Activated naive CD8-positive, alpha-beta T cell treated with anti-CD3 and anti-CD28 coated beads for 36 hours (primary cell): ENCODE measurements around the gene EYS. TPM values are rescaled to one million over a fixed set of nuclear protein-coding genes. Genes with fewer than 3 reads are reported as not detected.
"Not testable (repeated sequence)": the region's sequence is repeated elsewhere in the genome, so short reads cannot be mapped to it uniquely, and the experiment has no call there.

Experiments used
- DNase-seq: peaks from one replicate; pipeline ENCODE4 v3.0.0; 2021
- H3K27ac Mint-ChIP-seq: one replicate; pipeline ENCODE4 v1.8.0; 2022; ENCODE audit warnings: mild to moderate bottlenecking, moderate library complexity, mixed read lengths
- H3K27me3 Mint-ChIP-seq: one replicate; pipeline ENCODE4 v1.8.0; 2022; ENCODE audit warnings: mild to moderate bottlenecking, mixed read lengths
- H3K36me3 Mint-ChIP-seq: one replicate; pipeline ENCODE4 v1.8.0; 2021; ENCODE audit warnings: mild to moderate bottlenecking, mixed read lengths
- H3K4me1 Mint-ChIP-seq: one replicate; pipeline ENCODE4 v1.8.0; 2021; ENCODE audit warnings: mixed read lengths
- H3K4me3 Mint-ChIP-seq: one replicate; pipeline ENCODE4 v1.8.0; 2022; ENCODE audit warnings: mild to moderate bottlenecking, moderate library complexity, mixed read lengths
- H3K9me3 Mint-ChIP-seq: one replicate; pipeline ENCODE4 v1.8.0; 2022; ENCODE audit warnings: mixed read lengths
- total RNA-seq, 2 experiments: library from RNA; stranded (reverse); gene quantifications; one replicate each; pipeline ENCODE4 v1.2.3, GENCODE V29; 2021

The EYS gene
- total RNA-seq, 2 experiments from 2014 or later: not detected

DNA sequence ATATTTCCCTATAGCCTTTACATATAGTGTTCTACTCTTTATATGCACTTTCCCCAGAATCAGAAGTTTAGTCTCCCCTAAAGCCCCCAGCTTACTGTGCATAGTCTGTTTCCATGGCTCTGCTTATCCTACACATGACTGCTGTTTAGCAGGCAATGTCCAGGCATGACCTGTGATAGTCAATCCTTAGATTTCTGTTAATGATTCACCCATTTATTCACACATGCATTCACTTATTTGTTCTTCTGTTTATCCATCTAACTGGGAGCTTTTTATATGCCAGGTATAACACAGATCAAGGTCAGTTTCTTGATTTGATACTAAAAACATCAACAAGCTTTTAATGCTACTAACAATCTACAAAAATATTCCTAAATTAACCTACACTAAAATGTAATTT lies 1770.6 kb downstream of the EYS start:
- H3K4me1 Mint-ChIP-seq: no peaks in the 10 kb centered on the region
- H3K9me3 Mint-ChIP-seq: no peaks in the 10 kb centered on the region
- no peak overlapping the region for H3K27ac Mint-ChIP-seq
- no peaks in the 10 kb centered on the region for H3K36me3 Mint-ChIP-seq
- no peak for DNase-seq
- no peak overlapping the region for H3K4me3 Mint-ChIP-seq
- H3K27me3 Mint-ChIP-seq: no peaks in the 10 kb centered on the region

DNA sequence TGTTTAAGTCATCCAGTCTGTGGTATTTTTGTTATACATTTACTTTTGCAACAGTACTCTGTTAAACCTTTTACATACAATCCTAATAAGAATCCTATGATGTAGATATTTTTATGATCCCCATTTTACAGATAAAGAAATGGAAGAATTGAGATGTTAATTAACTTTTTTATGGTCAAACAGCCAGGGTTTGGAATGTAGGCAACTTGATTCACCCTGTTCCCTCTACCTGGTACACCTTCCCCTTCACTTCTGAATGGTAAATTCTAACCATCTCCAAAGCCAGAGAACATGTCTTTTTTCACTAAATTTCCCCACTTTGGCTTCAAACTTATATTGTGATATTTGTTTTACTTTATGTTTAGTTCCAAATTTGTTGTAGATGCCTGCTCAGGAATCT lies 1771.3 kb downstream of the EYS start:
- Mint-ChIP-seq H3K4me3 (no peak overlapping the region), H3K36me3 (no peaks in the 10 kb centered on the region), H3K27me3 (no peaks in the 10 kb centered on the region), H3K27ac (no peak overlapping the region), H3K9me3 (no peaks in the 10 kb centered on the region), H3K4me1 (no peaks in the 10 kb centered on the region)
- no peak for DNase-seq

DNA sequence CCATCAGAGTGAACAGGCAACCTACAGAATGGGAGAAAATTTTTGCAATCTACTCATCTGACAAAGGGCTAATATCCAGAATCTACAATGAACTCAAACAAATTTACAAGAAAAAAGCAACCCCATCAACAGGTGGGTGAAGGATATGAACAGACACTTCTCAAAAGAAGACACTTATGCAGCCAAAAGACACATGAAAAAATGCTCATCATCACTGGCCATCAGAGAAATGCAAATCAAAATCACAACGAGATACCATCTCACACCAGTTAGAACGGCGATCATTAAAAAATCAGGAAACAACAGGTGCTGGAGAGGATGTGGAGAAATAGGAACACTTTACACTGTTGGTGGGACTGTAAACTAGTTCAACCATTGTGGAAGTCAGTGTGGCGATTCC lies 1773.1 kb downstream of the EYS start:
- H3K4me1 Mint-ChIP-seq, H3K4me3 Mint-ChIP-seq, DNase-seq, H3K27me3 Mint-ChIP-seq, H3K36me3 Mint-ChIP-seq, H3K27ac Mint-ChIP-seq, H3K9me3 Mint-ChIP-seq: not testable (repeated sequence)

DNA sequence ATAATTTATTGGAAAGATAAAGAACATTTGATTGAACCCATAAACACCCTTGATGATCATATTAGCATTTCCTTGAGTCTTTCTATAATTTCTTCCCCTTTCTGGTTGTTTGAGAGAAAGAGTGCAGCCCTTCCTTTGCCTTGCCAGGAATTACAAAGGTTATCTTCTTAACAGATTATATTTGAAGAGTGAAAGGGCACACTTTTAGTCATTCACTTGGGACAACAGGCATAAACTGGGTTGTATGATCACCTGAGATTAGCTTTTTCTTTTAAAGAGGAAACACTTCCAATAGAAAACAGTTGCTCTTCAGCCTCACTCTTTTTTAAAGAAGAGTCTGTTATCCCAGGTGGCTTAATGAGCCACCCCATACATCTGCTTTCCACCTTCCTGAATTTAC lies 1776.2 kb downstream of the EYS start:
- no peak overlapping the region for H3K27ac Mint-ChIP-seq
- H3K4me3 Mint-ChIP-seq: no peak overlapping the region
- no peaks in the 10 kb centered on the region for H3K9me3 Mint-ChIP-seq
- H3K27me3 Mint-ChIP-seq: peaks cover 2% of the 10 kb centered on the region
- no peaks in the 10 kb centered on the region for H3K4me1 Mint-ChIP-seq
- no peak for DNase-seq
- H3K36me3 Mint-ChIP-seq: no peaks in the 10 kb centered on the region

DNA sequence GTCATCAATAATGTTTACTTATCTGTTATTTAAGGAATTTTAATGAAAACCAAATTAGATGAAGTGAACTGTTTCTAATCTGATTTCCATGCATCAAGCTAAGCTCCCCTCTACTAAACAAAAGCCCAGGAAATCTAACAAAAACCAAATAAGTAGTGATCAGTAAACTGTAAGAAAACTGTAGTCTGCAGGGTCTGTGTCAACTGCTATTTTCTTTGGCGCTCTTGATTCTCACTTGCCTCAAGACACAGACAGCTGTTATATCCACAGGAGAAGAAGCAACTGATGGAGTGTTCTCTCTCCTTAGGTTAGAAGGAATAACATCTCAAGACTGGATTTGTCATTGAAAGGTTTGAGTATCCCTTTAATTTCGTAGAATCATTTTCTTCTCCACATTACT lies 1777.9 kb downstream of the EYS start:
- H3K9me3 Mint-ChIP-seq: no peaks in the 10 kb centered on the region
- H3K27ac Mint-ChIP-seq: no peak overlapping the region
- H3K4me1 Mint-ChIP-seq: no peaks in the 10 kb centered on the region
- H3K36me3 Mint-ChIP-seq: no peaks in the 10 kb centered on the region
- peaks cover 3% of the 10 kb centered on the region for H3K27me3 Mint-ChIP-seq
- no peak for DNase-seq
- no peak overlapping the region for H3K4me3 Mint-ChIP-seq

DNA sequence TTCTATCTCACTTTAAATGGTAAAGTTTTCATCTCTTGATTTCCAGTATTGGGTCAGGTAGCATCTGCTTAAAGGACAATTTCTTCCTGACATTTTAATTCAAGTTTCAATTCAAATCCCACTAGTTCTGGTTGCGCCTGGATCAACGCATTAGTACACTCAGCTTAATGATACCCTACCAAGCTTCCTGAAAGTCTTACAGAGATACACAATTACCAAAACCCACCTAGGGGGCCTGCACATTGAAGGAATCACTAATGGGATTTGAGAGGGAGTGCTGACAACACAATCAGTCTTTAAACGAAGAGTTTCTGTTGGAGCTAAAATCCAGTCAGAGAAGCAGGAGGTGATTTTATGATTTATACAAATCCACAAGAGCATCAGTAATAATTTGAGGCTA lies 1778.4 kb downstream of the EYS start:
- Mint-ChIP-seq H3K36me3 (no peaks in the 10 kb centered on the region), H3K9me3 (no peaks in the 10 kb centered on the region), H3K27ac (no peak overlapping the region), H3K4me3 (no peak overlapping the region), H3K4me1 (no peaks in the 10 kb centered on the region), H3K27me3 (peaks cover 3% of the 10 kb centered on the region)
- no peak for DNase-seq

DNA sequence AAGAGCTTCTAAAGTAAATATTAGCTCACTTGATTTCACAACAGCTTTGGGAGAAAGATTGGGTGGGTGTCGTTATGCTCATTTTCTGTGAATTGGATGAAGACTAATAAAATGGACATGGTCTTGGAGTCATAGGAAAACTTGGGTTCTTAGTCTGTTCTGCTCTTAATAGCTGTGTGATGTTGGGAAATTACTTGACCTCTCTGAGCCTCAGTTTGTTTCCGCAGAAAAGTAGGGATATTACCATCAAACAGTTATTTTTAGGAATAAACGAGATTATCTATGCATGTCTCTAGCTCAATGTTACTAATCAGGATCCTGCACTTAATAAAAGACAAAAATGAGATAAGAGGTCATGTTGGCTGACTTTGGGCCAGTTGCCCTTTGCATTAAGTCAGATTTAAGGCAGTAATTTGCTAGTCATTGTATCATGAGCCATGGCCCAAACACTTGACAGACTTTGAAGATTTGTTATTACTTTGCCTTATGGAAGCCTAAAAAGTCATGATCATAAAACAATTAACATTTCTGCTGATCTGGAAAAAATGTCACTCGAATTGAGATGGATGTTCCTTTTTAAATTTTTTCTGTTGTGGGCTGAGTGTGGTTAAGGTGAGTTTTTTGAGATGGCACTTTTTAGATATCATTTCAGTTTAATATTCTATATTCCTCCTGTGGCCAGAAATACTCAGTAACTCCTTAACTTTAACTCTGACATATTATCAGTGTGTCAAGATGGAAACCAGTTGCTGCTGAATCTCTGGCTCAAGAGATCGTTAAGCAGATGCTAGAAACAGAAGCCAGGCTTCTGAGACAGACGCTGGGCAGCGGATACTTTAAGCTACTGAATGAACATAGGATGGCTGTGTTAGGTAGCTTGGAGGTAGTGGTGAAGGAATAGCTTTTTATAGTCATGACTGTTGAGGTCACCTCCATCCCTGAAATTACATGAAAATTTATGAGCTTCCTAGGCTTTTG lies 1779.8 kb downstream of the EYS start:
- Mint-ChIP-seq H3K27ac (no peak overlapping the region), H3K27me3 (peaks cover 3% of the 10 kb centered on the region)

DNA sequence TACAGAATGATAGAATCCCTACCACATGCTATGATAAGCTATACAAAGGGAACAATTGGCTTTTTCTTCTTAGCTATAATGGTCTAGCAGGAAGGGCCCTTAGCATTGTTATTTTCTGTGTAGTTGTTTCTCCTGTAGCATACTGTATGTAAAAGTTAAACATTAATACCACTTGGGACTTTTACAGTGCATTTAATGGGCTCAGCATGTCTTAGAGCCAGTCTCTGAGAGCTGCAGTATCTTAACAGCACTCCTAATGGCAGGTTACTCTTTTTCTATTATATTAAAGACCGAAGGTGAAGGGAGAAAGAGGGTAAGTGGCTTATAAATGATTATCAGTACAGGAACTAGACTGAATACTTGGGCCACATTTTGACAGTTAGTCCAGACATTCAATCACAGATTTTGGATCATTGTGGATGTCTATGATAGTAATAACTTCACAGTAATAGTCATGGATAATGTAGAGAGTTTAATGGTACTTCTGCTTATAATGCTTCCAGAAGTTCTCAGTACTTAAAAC lies 1780.7 kb downstream of the EYS start:
- Mint-ChIP-seq H3K27me3 (peaks cover 8% of the 10 kb centered on the region), H3K36me3 (no peaks in the 10 kb centered on the region), H3K4me1 (no peaks in the 10 kb centered on the region), H3K27ac (no peak overlapping the region), H3K4me3 (no peak overlapping the region), H3K9me3 (no peaks in the 10 kb centered on the region)
- no peak for DNase-seq

More for the DNA sequence above, 1779.8 kb downstream of the EYS start:
- Mint-ChIP-seq H3K4me3 (no peak overlapping the region), H3K4me1 (no peaks in the 10 kb centered on the region), H3K9me3 (no peaks in the 10 kb centered on the region), H3K36me3 (no peaks in the 10 kb centered on the region)
- DNase-seq: no peak

DNA sequence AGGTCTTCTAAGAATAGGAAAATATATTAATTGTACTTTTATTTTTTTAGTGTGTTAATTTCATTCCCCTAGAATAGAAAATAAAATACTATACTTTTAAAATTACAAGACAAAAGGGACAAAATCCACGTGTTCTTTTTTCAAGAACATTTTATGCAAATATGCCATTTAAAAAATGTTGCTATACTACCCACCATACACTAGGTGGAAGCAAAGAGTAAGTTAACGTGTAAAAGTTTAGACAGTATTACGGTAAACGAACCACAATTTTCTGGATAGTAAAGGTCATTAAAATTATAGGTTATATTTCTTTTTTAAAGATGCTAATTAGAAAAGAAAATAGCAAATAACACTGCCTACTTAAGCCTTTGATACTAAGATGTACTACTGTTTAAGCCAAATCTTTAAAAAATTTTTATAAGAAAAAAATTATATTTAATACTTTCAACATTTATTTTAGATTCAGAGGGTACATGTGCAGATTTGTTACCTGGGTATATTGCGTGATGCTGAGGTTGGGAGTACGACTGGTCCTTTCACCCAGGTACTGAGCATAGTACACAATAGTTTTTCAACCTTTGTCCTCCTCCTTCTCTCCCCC lies 1783.8 kb downstream of the EYS start:
- Mint-ChIP-seq H3K9me3 (no peaks in the 10 kb centered on the region), H3K27ac (no peak overlapping the region), H3K36me3 (no peaks in the 10 kb centered on the region), H3K4me1 (no peaks in the 10 kb centered on the region), H3K27me3 (peaks cover 9% of the 10 kb centered on the region), H3K4me3 (no peak overlapping the region)
- DNase-seq: no peak

DNA sequence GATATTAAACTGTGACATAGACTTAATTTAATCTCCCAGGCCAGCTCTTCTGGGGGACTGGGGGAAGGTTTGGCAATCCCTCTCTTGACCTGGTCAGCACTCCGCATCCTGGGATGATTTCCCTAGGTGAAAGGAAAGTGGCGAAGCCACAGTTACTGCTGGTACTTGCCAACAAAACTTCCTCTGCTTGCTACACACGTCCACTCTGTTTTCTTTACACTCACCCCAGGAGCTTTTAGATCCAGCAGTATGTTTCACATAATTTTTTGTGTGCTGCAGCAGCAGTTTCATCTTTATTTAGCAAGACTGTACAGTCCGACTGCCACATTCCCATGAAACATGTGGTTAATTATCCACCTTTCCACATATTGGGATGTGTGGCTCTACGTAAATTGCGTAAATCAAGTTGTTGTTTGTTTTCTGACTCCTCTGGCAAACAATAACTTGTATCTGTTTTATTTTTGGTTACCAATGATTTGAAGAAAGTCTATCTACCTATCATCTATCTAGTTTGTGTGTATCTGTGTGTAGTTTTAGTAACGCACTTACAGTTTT lies 1787.4 kb downstream of the EYS start:
- no peaks in the 10 kb centered on the region for H3K36me3 Mint-ChIP-seq

DNA sequence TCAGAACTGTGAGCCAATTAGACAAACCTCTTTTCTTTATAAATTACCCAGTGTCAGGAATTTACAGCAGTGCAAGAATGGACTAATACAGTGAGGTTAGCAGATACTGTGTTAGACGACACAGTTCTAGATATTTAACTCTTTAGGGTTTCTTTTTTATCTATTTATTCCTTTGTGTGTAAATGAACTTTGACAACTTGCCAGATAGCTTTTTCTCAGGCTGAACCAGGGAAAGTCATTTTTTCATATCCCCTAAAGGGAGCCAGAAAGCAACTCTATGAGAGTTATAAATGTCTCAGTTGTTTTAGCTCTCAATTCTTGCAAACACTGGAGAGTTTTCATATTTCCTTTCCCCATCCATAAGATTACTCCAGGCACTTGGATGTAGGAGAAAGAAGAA lies 1794.1 kb downstream of the EYS start:
- no peaks in the 10 kb centered on the region for H3K27me3 Mint-ChIP-seq
- no peak overlapping the region for H3K27ac Mint-ChIP-seq
- no peak overlapping the region for H3K4me3 Mint-ChIP-seq
- DNase-seq: no peak
- H3K9me3 Mint-ChIP-seq: no peaks in the 10 kb centered on the region
- no peaks in the 10 kb centered on the region for H3K36me3 Mint-ChIP-seq
- H3K4me1 Mint-ChIP-seq: no peaks in the 10 kb centered on the region

More for the DNA sequence above, 1787.4 kb downstream of the EYS start:
- Mint-ChIP-seq H3K4me1 (no peaks in the 10 kb centered on the region), H3K9me3 (no peaks in the 10 kb centered on the region), H3K4me3 (no peak overlapping the region), H3K27ac (no peak overlapping the region), H3K27me3 (peaks cover 6% of the 10 kb centered on the region)
- DNase-seq: no peak

DNA sequence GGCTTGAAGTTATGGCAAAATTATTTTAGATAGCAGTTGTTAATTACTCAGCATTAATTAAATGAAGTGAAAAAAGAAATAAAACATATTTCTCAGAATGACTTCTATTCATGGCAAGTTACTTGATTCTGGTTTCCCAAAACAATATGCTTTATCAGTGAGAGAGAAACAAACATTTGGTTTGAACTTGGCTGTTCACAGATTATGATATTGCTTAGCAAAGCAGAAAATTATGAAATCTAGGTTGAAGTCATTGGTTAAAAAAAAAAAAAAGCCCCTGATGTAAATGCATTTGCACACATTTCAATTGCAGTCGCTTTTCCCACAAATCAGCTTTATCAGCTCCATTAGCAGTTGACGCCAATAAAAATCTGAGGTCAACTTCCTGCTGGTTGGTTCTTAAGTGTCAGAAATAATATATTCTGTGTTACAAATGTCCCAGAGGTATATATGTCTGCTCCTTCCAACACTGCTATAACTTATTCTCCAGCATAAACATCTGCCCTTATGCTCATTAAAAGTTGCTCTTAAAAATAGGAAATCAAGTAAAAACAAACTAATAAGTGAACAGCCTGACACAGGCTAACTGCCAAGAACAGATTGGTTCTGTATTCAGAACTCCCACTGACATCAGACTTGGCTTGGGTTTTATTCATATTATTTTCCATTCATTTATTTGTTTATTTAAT lies 1796.0 kb downstream of the EYS start:
- Mint-ChIP-seq H3K27me3 (no peaks in the 10 kb centered on the region), H3K27ac (no peak overlapping the region), H3K4me1 (no peaks in the 10 kb centered on the region), H3K9me3 (no peaks in the 10 kb centered on the region), H3K4me3 (no peak overlapping the region), H3K36me3 (no peaks in the 10 kb centered on the region)
- DNase-seq: no peak

DNA sequence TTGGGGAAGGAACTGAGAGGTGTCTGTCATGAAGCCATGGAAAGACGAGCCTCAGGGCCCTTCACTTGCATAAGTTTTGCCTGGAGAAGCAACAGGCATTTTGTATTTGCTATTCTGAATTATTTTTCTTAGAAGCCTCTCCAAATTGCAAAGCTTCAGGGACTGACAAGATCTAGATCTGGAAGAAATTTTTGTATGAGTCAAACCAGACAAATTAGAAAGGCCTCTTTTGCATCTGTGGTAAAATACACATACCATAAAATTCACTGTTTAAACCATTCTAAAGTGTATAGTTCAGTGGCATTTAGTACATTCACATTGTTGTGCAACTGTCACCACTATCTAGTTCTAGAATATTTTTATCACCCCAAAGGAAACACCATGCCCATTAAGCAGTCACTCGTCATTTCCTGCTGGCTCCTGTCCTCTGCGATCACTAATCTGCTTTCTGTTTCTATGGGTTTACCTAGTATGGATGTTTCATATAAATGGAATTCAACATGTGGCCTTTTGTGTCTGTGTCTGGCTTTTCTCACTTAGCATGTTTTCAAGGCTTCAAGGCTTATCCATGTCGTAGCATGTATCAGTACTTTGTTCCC lies 1802.3 kb downstream of the EYS start:
- H3K4me3 Mint-ChIP-seq: no peak overlapping the region
- DNase-seq: no peak
- no peaks in the 10 kb centered on the region for H3K27me3 Mint-ChIP-seq
- no peaks in the 10 kb centered on the region for H3K9me3 Mint-ChIP-seq
- no peaks in the 10 kb centered on the region for H3K36me3 Mint-ChIP-seq
- H3K4me1 Mint-ChIP-seq: peaks cover 3% of the 10 kb centered on the region
- no peak overlapping the region for H3K27ac Mint-ChIP-seq

DNA sequence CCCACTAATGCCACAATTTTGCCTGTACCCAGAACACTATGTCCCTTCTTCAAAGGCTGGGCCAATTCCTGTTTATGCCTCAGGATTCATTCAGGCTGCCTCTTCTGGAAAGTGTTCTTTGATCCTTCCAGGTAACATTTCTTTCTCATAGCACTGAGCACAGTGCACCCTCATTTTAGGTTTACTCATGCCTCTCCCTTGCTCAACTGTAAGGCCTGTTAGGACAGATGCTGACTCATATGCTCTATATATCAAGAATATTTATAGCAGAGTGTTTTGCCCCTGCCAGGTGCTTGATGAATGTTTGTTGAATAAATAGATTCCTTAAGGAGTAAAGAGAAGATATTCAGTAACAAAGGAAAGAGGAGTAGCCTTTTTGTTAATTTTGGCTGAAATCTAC lies 1807.5 kb downstream of the EYS start:
- Mint-ChIP-seq H3K4me1 (no peaks in the 10 kb centered on the region), H3K27ac (no peak overlapping the region), H3K27me3 (no peaks in the 10 kb centered on the region), H3K36me3 (no peaks in the 10 kb centered on the region), H3K9me3 (no peaks in the 10 kb centered on the region), H3K4me3 (no peak overlapping the region)
- no peak for DNase-seq

DNA sequence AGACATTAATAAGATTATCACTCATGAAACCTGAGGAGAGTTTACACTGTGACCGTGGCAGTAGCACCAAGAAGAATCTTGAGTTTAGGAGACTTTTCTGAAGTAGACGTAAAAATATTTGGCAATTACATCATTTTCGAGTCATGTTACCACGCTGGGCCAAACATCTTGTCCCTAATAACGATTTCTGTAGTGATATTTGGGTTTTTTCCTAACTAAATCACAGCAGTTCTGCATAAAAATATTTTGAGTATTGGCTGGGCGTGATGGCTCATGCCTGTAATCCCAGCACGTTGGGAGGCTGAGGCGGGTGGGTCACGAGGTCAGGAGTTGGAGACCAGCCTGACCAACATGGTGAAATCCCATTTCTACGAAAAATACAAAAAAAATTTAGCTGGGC lies 1809.1 kb downstream of the EYS start:
- Mint-ChIP-seq H3K4me3 (no peak overlapping the region), H3K36me3 (no peaks in the 10 kb centered on the region), H3K27ac (no peak overlapping the region), H3K4me1 (no peaks in the 10 kb centered on the region), H3K9me3 (no peaks in the 10 kb centered on the region), H3K27me3 (no peaks in the 10 kb centered on the region)
- no peak for DNase-seq
